ENCODE results near the gene SMARCA4. TPM values are rescaled to one million over a fixed set of nuclear protein-coding genes. Genes with fewer than 3 reads are reported as not detected.

SMARCA4 gene
- total RNA-seq, 1 experiment from 2014 or later: 261 TPM

DNA sequence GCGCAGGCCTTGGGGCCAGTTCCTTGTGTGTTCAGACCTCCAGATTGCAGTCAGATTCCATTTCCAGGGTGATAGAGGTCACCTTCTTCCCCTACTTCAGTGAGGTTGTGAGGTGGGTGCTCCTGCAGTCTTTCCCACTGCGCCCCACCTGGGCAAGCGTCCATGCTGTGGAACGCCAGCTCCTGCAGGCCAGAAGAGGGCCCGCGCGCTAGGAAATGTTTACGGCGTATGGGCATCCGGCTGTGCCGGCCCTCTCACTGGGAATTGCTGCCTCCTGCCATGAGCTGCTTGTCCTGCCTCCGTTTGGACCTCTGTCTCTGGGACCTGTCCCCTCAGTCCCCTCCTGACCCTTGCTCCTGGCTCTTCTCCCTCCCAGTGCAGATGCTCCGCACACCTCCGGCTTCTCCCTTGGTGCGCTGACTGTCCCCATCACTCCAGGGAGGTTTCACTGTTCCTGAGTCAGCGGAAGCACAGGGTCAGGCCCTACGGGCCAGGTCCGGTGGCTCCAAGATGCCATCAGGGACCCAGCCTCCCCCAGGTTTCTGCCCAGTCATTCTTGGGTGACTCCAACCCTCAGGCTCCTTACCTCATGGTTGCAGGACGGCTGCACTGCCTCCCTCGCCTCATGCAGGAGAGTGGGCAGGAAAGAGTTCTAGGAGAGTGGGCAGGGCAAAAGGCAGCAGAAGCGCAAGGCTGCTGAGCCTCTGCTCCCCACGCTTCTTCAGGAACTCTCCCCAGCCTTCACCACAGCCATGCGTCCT is 56.6 kb downstream of the SMARCA4 start:
- no peaks in the 10 kb centered on the region for H3K9me3 ChIP-seq (ENCODE audit: control insufficient read depth, low read depth, low read length)
- H3K4me1 Mint-ChIP-seq: no peaks in the 10 kb centered on the region
- no peak overlapping the region for H3K4me3 Mint-ChIP-seq
- no peak for DNase-seq
- no peaks in the 10 kb centered on the region for H3K79me1 ChIP-seq (ENCODE audit: insufficient read depth, low read depth, low read length, poor library complexity, severe bottlenecking)
- H3K23me2 ChIP-seq (ENCODE audit: insufficient read length, low read depth, low read length, poor library complexity, severe bottlenecking): no peaks in the 10 kb centered on the region
- no peaks in the 10 kb centered on the region for H3K4me1 ChIP-seq (ENCODE audit: insufficient read depth, low read length)
- H2AK5ac ChIP-seq (ENCODE audit: insufficient read length, low read length): no peak overlapping the region
- H3K27me3 ChIP-seq (ENCODE audit: insufficient read depth, low read length): no peaks in the 10 kb centered on the region
- H3K56ac ChIP-seq (ENCODE audit: insufficient read length, low read depth, low read length): no peak overlapping the region
- no peak overlapping the region for H2BK5ac ChIP-seq (ENCODE audit: insufficient read length, low read length)
- H2BK20ac ChIP-seq (ENCODE audit: low read depth, low read length, poor library complexity, severe bottlenecking): no peak overlapping the region
- H3K9ac ChIP-seq (ENCODE audit: extremely low read depth, insufficient read length, low read length): no peak overlapping the region
- peaks cover 1% of the 10 kb centered on the region; the same call in 1 of the 2 replicates for H3K27me3 Mint-ChIP-seq (ENCODE audit: low read depth)
- peaks cover 60 to 100% (median 97%) of the 10 kb centered on the region in 3 experiments; a peak in 6 of 7 replicates for H3K36me3 Mint-ChIP-seq (ENCODE audit: insufficient read depth in 1 of 3, low read depth in 3 of 3)
- H2BK120ac ChIP-seq (ENCODE audit: low read depth, low read length, poor library complexity, severe bottlenecking): no peak overlapping the region
- no peak overlapping the region for H4K8ac ChIP-seq (replicated peaks; ENCODE audit: insufficient read length, low read depth, low read length)
- H4K5ac ChIP-seq (ENCODE audit: insufficient read length, low read depth, low read length): no peak overlapping the region
- no CpG with 5 or more reads among the region's 23 CpGs for WGBS (ENCODE audit: extremely low coverage, insufficient read length, low lambda C conversion rate)
- no peak for TF ChIP-seq CTCF (conservative IDR thresholded peaks at IDR 0.05)
- H3K4me2 ChIP-seq (ENCODE audit: insufficient read depth, insufficient read length, low read length): no peak overlapping the region
- no peak overlapping the region for H2AFZ ChIP-seq (ENCODE audit: low read length)
- H3T11ph ChIP-seq (ENCODE audit: low read length): no peak overlapping the region
- H4K91ac ChIP-seq (ENCODE audit: insufficient read length, low read depth, low read length): no peak overlapping the region
- H3K27ac ChIP-seq (ENCODE audit: insufficient read length, low read depth, low read length): no peak overlapping the region
- H3K79me2 ChIP-seq (ENCODE audit: insufficient read depth, low read length): no peaks in the 10 kb centered on the region
- H2BK15ac ChIP-seq (ENCODE audit: low read depth, low read length): no peak overlapping the region
- H3K9me3 Mint-ChIP-seq: no peaks in the 10 kb centered on the region; a peak in 1 of 5 replicates
- H2BK12ac ChIP-seq (ENCODE audit: insufficient read length, low read depth, low read length): no peak overlapping the region
- no peak overlapping the region for H3K14ac ChIP-seq (ENCODE audit: insufficient read depth, low read length)
- H3K27ac Mint-ChIP-seq: peak overlapping the region in 2 of 3 experiments; percentile 36 to 77; a peak in 2 of 7 replicates
- no peak overlapping the region for H3K18ac ChIP-seq (ENCODE audit: insufficient read length, low read depth, low read length)
- no peaks in the 10 kb centered on the region for H4K20me1 ChIP-seq (ENCODE audit: control insufficient read depth, insufficient read depth, insufficient read length)
- H3K23ac ChIP-seq (ENCODE audit: insufficient read length, low read depth, low read length): no peak overlapping the region
- no peak overlapping the region for H3K4ac ChIP-seq (ENCODE audit: low read depth, low read length)
